CD4-positive, CD25-positive, alpha-beta regulatory T cell (primary cell): Measurements from ENCODE around the gene DELE1. TPM values are rescaled to one million over a fixed set of nuclear protein-coding genes. Genes with fewer than 3 reads are reported as not detected.

Experiments
- polyA plus RNA-seq, 4 donors: library from polyadenylated mRNA; unstranded; fragments of 300-500 nt; fragmentation: Illumina TruSeq; gene quantifications; one replicate each; pipeline ENCODE4 v1.2.3, GENCODE V29; 2021
- total RNA-seq: library from RNA; stranded (reverse); gene quantifications from one replicate; pipeline ENCODE4 v1.2.3, GENCODE V29; 2022

DELE1 gene
- total and polyA plus RNA-seq, 5 donors from 2014 or later: 31.3 to 88.7 (median 36.7) TPM

Other genes with a start within 250 kb of the DELE1 start
- 6.1 TPM for gene ARAP3, start 241.6 kb upstream of the DELE1 start, total RNA-seq
- gene ARAP3, start 241.6 kb upstream of the DELE1 start, polyA plus RNA-seq: 1 to 10 TPM in 1 of 4 donors, under 1 TPM in 2, not detected in 1; 0.25 to 1.3 (median 0.30) TPM
- gene PCDH1, start 45.5 kb upstream of the DELE1 start, total RNA-seq: 0.20 TPM
- gene PCDH1, start 45.5 kb upstream of the DELE1 start, polyA plus RNA-seq: 1 to 10 TPM; 1.3 to 2.6 (median 1.8) TPM
- not detected for gene PCDH12, start 34.3 kb downstream of the DELE1 start, total RNA-seq
- under 1 TPM; 0.12 to 0.33 (median 0.20) TPM for gene PCDH12, start 34.3 kb downstream of the DELE1 start, polyA plus RNA-seq
- 24.4 TPM for gene RNF14, start 45.2 kb downstream of the DELE1 start, total RNA-seq
- gene RNF14, start 45.2 kb downstream of the DELE1 start, polyA plus RNA-seq: 10 to 100 TPM; 38.2 to 56.8 (median 48.6) TPM
- 7.7 TPM for gene GNPDA1, start 89.2 kb downstream of the DELE1 start, total RNA-seq
- gene GNPDA1, start 89.2 kb downstream of the DELE1 start, polyA plus RNA-seq: 10 to 100 TPM; 21.6 to 25.4 (median 22.9) TPM
- gene NDFIP1, start 184.9 kb downstream of the DELE1 start, total RNA-seq: 109 TPM
- gene NDFIP1, start 184.9 kb downstream of the DELE1 start, polyA plus RNA-seq: 10 to 100 TPM; 68.2 to 89.3 (median 78.6) TPM